ENCODE results near the gene ZSCAN23.

DNA sequence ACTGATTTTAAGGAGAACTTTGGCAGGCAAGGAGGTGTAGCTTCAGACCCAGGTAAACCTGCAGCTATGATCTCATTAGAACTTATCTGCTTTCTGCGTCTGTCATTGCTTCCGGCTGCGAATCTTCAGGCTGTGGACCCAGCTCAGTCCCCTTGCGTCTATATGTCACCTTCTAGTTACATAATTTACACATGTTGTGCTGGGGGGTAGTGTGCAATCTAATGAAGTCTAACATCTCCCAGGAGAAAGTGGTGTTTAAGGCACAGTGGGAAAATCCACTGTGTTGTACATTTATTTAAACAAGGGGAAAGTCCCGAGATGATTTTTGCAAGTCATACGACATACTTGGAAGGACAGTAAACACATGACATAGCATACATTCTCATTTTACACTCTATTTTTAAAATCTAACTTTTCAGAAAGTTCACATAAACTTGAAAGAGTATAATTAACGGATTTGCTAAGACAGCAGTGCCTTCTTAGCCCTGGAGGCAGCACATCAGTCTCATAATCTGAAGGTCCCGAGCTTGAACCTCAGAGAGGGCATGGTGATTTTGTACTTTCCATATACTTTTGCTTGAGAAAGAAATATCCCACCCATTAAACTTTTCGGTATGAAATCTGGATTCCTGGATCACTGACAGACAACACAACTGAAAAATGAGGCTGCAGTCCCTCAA, 37.1 kb upstream of the ZSCAN23 start:
- TF ChIP-seq, protein P1, sequence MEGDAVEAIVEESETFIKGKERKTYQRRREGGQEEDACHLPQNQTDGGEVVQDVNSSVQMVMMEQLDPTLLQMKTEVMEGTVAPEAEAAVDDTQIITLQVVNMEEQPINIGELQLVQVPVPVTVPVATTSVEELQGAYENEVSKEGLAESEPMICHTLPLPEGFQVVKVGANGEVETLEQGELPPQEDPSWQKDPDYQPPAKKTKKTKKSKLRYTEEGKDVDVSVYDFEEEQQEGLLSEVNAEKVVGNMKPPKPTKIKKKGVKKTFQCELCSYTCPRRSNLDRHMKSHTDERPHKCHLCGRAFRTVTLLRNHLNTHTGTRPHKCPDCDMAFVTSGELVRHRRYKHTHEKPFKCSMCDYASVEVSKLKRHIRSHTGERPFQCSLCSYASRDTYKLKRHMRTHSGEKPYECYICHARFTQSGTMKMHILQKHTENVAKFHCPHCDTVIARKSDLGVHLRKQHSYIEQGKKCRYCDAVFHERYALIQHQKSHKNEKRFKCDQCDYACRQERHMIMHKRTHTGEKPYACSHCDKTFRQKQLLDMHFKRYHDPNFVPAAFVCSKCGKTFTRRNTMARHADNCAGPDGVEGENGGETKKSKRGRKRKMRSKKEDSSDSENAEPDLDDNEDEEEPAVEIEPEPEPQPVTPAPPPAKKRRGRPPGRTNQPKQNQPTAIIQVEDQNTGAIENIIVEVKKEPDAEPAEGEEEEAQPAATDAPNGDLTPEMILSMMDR (IDR thresholded peaks at IDR 0.05; ENCODE audit: low read depth, low read length): no peak
- TF ChIP-seq EZH2phosphoT487 (IDR thresholded peaks at IDR 0.05; ENCODE audit: low read depth): no peak
